Neural progenitor cell (in vitro differentiated cells): ENCODE measurements around the gene FAM98C.

Experiments
- EZH2 ChIP-seq: fragments of 200-600 bp; sonication (generic); IDR thresholded peaks from 2 replicates; pipeline ENCODE4 v1.6.1; 2017; ENCODE audit warnings: antibody characterized with exemption, mild to moderate bottlenecking, moderate library complexity
- EZH2phosphoT487 ChIP-seq: fragments of 200-600 bp; sonication (generic); IDR thresholded peaks from 2 replicates; pipeline ENCODE4 v1.6.1; 2017; ENCODE audit warnings: antibody characterized with exemption
- TF ChIP-seq, protein P1 (sequence below): fragments of 200-600 bp; sonication (generic); IDR thresholded peaks from 2 replicates; pipeline ENCODE4 v1.5.1; 2017; ENCODE audit warnings: antibody characterized with exemption, mild to moderate bottlenecking

DNA sequence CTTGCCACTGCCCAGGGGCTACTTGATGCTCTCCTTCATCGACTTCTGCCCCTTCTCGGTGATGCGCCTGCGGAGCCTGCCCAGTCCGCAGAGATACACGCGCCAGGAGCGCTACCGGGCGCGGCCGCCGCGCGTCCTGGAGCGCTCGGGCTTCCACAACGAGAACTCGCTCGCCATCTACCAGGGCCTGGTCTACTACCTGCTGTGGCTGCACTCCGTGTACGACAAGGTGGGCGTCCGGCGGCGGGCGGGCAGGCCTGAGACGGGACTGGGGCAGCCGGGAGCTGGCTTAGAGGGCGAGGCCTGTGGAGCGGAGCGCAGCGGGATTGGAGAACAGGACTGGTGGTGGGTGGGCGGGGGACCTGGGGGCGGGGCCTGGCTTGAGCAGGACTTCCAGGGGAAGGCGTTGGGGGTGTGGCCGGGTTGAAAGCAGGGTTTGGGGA is 41.2 kb upstream of the FAM98C start:
- TF ChIP-seq, protein P1, sequence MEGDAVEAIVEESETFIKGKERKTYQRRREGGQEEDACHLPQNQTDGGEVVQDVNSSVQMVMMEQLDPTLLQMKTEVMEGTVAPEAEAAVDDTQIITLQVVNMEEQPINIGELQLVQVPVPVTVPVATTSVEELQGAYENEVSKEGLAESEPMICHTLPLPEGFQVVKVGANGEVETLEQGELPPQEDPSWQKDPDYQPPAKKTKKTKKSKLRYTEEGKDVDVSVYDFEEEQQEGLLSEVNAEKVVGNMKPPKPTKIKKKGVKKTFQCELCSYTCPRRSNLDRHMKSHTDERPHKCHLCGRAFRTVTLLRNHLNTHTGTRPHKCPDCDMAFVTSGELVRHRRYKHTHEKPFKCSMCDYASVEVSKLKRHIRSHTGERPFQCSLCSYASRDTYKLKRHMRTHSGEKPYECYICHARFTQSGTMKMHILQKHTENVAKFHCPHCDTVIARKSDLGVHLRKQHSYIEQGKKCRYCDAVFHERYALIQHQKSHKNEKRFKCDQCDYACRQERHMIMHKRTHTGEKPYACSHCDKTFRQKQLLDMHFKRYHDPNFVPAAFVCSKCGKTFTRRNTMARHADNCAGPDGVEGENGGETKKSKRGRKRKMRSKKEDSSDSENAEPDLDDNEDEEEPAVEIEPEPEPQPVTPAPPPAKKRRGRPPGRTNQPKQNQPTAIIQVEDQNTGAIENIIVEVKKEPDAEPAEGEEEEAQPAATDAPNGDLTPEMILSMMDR = peak; percentile 31
- TF ChIP-seq EZH2 (peak; percentile 44), EZH2phosphoT487 (no peak)
